ENCODE data around the gene MYO5B.

- TF ChIP-seq CTCF (IDR thresholded peaks at IDR 0.05) (no peak), REST (IDR thresholded peaks at IDR 0.05) (no peak), POLR2A (IDR thresholded peaks at IDR 0.05; ENCODE audit: low read length) (no peak), MAZ (IDR thresholded peaks at IDR 0.05; ENCODE audit: borderline replicate concordance, low read depth, low read length) (no peak), NR3C1 (IDR thresholded peaks at IDR 0.05) (no peak)
These were observed 31.4 kb downstream of the MYO5B start for GRCh38 chr18:50163505-50163904.

All from A549 (cell line).